CD4-positive, alpha-beta T cell treated with Interleukin-17A for 1 hour (primary cell): ENCODE measurements around the gene PRKCH.
A peak's percentile ranks its signal among the peaks of the same experiment; 100 is the strongest.
"Not testable (repeated sequence)": the region's sequence is repeated elsewhere in the genome, so short reads cannot be mapped to it uniquely, and the experiment has no call there.

Source experiments
- DNase-seq: peaks from one replicate; pipeline ENCODE4 v3.0.0-alpha.2; 2020

The PRKCH gene

GRCh38 chr14:61462566-61463193 is 141.3 kb downstream of the PRKCH start:
- DNase-seq = no peak

GRCh38 chr14:61463664-61464285 is 142.4 kb downstream of the PRKCH start:
- no peak for DNase-seq

GRCh38 chr14:61464539-61465320 is 143.4 kb downstream of the PRKCH start:
- not testable (repeated sequence) for DNase-seq

- no peak for DNase-seq
These were observed 145.0 kb downstream of the PRKCH start for GRCh38 chr14:61466249-61466904.

- no peak for DNase-seq
These were observed 145.5 kb downstream of the PRKCH start for GRCh38 chr14:61466905-61467280.

- DNase-seq = no peak
These were observed 145.9 kb downstream of the PRKCH start for GRCh38 chr14:61467296-61467695.

- no peak for DNase-seq
These were observed 146.9 kb downstream of the PRKCH start for GRCh38 chr14:61468063-61468825.

GRCh38 chr14:61469781-61470180 is 148.4 kb downstream of the PRKCH start:
- DNase-seq = no peak

GRCh38 chr14:61470261-61470960 is 149.0 kb downstream of the PRKCH start:
- no peak for DNase-seq

- DNase-seq = no peak
These were observed 149.5 kb downstream of the PRKCH start for GRCh38 chr14:61470961-61471293.

GRCh38 chr14:61471297-61472005 is 150.1 kb downstream of the PRKCH start:
- no peak for DNase-seq

GRCh38 chr14:61472011-61472672 is 150.8 kb downstream of the PRKCH start:
- DNase-seq = peak; percentile 72

- DNase-seq = peak; percentile 74
These were observed 151.5 kb downstream of the PRKCH start for GRCh38 chr14:61472801-61473376.

GRCh38 chr14:61474015-61474414 is 152.6 kb downstream of the PRKCH start:
- DNase-seq = no peak

- DNase-seq = no peak
These were observed 153.3 kb downstream of the PRKCH start for GRCh38 chr14:61474701-61475100.

- DNase-seq = peak; percentile 77
These were observed 153.9 kb downstream of the PRKCH start for GRCh38 chr14:61475316-61475715.

- DNase-seq = no peak
These were observed 154.8 kb downstream of the PRKCH start for GRCh38 chr14:61476105-61476753.

- peak; percentile 93 for DNase-seq
These were observed 155.5 kb downstream of the PRKCH start for GRCh38 chr14:61476754-61477410.

- peak; percentile 42 for DNase-seq
These were observed 156.5 kb downstream of the PRKCH start for GRCh38 chr14:61477712-61478462.
